Measurements from ENCODE around the gene REEP3. TPM values are rescaled to one million over a fixed set of nuclear protein-coding genes. Genes with fewer than 3 reads are reported as not detected.
"Not testable (repeated sequence)": the region's sequence is repeated elsewhere in the genome, so short reads cannot be mapped to it uniquely, and the experiment has no call there.

The REEP3 gene
- total RNA-seq, 2 experiments from 2014 or later = 13.6 to 15.1 TPM

DNA sequence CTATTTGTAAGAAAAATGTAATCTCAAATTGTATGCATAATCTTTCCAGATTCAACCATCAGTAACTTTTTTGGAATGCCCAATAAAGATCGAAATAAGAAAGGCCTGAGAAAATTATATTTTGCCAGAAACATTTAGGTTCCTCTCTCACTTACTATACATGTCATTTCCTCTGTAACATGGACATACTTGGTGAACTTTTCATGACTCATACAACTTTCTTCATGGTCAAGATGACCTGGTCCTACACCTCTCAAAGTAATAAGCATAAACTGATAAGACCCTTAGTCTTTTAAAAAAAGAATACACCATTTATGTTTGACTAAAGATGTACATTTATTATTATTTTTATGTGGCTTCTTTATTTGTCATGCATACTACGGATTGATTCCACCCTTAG, 125.3 kb downstream of the REEP3 start:
- peaks cover 7% of the 10 kb centered on the region for H3K4me1 Mint-ChIP-seq (ENCODE audit: low read depth)
- ChIA-PET CTCF (no interaction called here), POLR2A (no interaction called here)
- no peak overlapping the region for H3K4me3 Mint-ChIP-seq
- no peak for DNase-seq
- no peak overlapping the region for H3K27ac Mint-ChIP-seq
- TF ChIP-seq, protein P1, sequence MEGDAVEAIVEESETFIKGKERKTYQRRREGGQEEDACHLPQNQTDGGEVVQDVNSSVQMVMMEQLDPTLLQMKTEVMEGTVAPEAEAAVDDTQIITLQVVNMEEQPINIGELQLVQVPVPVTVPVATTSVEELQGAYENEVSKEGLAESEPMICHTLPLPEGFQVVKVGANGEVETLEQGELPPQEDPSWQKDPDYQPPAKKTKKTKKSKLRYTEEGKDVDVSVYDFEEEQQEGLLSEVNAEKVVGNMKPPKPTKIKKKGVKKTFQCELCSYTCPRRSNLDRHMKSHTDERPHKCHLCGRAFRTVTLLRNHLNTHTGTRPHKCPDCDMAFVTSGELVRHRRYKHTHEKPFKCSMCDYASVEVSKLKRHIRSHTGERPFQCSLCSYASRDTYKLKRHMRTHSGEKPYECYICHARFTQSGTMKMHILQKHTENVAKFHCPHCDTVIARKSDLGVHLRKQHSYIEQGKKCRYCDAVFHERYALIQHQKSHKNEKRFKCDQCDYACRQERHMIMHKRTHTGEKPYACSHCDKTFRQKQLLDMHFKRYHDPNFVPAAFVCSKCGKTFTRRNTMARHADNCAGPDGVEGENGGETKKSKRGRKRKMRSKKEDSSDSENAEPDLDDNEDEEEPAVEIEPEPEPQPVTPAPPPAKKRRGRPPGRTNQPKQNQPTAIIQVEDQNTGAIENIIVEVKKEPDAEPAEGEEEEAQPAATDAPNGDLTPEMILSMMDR (IDR thresholded peaks at IDR 0.05) = no peak
- no peaks in the 10 kb centered on the region for H3K27me3 Mint-ChIP-seq
- no peaks in the 10 kb centered on the region for H3K9me3 Mint-ChIP-seq
- ATAC-seq = no peak
- intact Hi-C loops (cut with micrococcal nuclease) = no loop called here
- no peaks in the 10 kb centered on the region for H3K36me3 Mint-ChIP-seq (ENCODE audit: low read depth)

DNA sequence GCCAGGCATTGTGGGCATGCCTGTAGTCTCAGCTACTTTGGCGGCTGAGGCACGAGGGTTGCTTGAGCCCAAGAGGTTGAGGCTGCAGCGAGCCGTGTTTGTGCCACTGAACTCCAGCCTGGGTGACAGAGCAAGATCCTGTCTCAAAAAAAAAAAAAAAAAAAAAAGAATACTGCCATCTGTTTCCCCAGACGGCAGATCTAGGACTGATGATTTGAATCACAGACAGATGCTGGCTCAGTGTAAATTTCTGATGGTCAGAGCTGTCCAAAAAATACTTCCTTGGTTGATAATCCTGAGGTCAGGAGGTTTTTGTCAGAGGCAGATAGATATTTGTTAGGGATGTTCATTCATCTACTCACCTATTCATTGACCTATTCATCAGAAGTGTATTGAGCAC, 130.7 kb downstream of the REEP3 start:
- no peaks in the 10 kb centered on the region for H3K9me3 Mint-ChIP-seq
- TF ChIP-seq, protein P1 (IDR thresholded peaks at IDR 0.05) = no peak
- no peaks in the 10 kb centered on the region for H3K4me1 Mint-ChIP-seq (ENCODE audit: low read depth)
- H3K36me3 Mint-ChIP-seq (ENCODE audit: low read depth) = no peaks in the 10 kb centered on the region
- no peak overlapping the region for H3K4me3 Mint-ChIP-seq
- DNase-seq (no peak), ATAC-seq (no peak)
- intact Hi-C loops (cut with micrococcal nuclease) = no loop called here
- H3K27me3 Mint-ChIP-seq = peaks cover 3% of the 10 kb centered on the region
- CTCF ChIA-PET = interaction anchor here (1.0 kb wide), 1 partner anchor 68 kb away, joined by 3 read pairs; no protein-coding TSS in a partner anchor
- no peak overlapping the region for H3K27ac Mint-ChIP-seq
- POLR2A ChIA-PET = no interaction called here

DNA sequence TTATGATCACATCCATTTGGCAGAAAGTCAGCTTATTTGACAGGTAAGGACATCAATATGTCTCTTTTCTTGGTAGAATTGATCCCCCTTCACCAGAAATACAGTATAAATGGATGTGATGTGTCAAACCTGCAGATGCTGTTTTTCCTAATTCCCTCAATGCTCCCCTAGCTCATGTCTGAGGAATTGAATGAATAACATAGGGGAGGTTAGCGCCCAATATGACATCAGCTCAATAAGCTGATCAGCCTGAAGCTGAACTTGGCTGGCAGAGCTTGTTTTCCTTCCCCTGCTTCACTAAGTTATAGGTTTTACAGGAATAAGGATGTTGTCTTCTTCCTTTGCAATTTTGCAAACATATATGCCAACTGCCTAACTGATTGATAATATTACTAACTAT, 132.5 kb downstream of the REEP3 start:
- H3K4me3 Mint-ChIP-seq = no peak overlapping the region
- H3K27ac Mint-ChIP-seq = no peak overlapping the region
- CTCF ChIA-PET = interaction anchor here (1.2 kb wide), 1 partner anchor 24 kb away, joined by 5 read pairs; no protein-coding TSS in a partner anchor
- no peaks in the 10 kb centered on the region for H3K9me3 Mint-ChIP-seq
- intact Hi-C loops (cut with micrococcal nuclease) = no loop called here
- H3K36me3 Mint-ChIP-seq (ENCODE audit: low read depth) = no peaks in the 10 kb centered on the region
- no peak for DNase-seq
- peaks cover 3% of the 10 kb centered on the region for H3K27me3 Mint-ChIP-seq
- POLR2A ChIA-PET = no interaction called here
- TF ChIP-seq, protein P1 (IDR thresholded peaks at IDR 0.05) = no peak
- no peak for ATAC-seq
- H3K4me1 Mint-ChIP-seq (ENCODE audit: low read depth) = no peaks in the 10 kb centered on the region

DNA sequence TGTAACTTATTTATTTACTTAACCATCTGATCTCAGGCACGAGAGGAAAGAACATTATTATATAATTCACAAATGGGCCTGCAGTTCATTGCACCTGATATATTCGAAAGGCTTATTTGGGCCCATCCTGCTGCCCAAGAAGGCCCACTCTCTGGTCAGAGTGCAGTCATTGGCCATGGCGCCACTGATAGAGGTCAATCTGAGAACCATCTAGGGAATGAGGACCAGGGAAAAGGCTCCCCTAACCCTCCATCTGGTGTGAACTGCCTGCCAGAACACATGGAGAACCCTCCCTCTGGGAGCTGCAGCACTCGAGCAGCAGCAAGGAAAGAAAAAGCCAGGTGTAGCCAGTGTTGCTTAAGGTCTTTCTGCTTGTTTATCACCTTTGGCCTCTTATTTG, 136.6 kb downstream of the REEP3 start:
- H3K4me3 Mint-ChIP-seq = no peak overlapping the region
- H3K4me1 Mint-ChIP-seq (ENCODE audit: low read depth) = no peaks in the 10 kb centered on the region
- POLR2A ChIA-PET = no interaction called here
- intact Hi-C loops (cut with micrococcal nuclease) = no loop called here
- TF ChIP-seq, protein P1 (IDR thresholded peaks at IDR 0.05) = no peak
- no peaks in the 10 kb centered on the region for H3K27me3 Mint-ChIP-seq
- DNase-seq (no peak), ATAC-seq (no peak)
- CTCF ChIA-PET = no interaction called here
- no peaks in the 10 kb centered on the region for H3K36me3 Mint-ChIP-seq (ENCODE audit: low read depth)
- H3K27ac Mint-ChIP-seq = no peak overlapping the region
- no peaks in the 10 kb centered on the region for H3K9me3 Mint-ChIP-seq

DNA sequence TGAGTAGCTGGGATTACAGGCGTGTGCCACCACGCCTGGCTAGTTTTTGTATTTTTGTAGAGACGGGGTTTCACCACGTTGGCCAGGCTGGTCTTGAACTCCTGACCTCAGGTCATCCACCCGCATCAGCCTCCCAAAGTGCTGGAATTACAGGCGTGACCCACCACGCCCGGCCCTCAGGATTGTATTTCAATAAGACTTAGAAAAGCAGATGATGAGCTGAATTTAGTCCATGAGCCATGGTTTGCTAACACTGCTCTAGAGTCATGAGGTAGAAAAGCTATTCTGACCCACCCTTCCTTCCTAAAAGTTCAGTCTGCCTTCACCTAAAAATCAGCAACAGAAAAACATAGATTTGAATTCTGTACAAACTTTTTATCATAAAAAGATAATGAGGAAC, 139.7 kb downstream of the REEP3 start:
- ATAC-seq; H3K4me1 Mint-ChIP-seq (ENCODE audit: low read depth); DNase-seq; H3K4me3 Mint-ChIP-seq; intact Hi-C loops (cut with micrococcal nuclease); H3K27ac Mint-ChIP-seq; POLR2A ChIA-PET; H3K9me3 Mint-ChIP-seq; H3K27me3 Mint-ChIP-seq; H3K36me3 Mint-ChIP-seq (ENCODE audit: low read depth): not testable (repeated sequence)
- CTCF ChIA-PET = interaction anchor here (2.0 to 2.2 kb wide), 2 partner anchors 14 to 494 kb away, joined by 5 read pairs; no protein-coding TSS in a partner anchor

DNA sequence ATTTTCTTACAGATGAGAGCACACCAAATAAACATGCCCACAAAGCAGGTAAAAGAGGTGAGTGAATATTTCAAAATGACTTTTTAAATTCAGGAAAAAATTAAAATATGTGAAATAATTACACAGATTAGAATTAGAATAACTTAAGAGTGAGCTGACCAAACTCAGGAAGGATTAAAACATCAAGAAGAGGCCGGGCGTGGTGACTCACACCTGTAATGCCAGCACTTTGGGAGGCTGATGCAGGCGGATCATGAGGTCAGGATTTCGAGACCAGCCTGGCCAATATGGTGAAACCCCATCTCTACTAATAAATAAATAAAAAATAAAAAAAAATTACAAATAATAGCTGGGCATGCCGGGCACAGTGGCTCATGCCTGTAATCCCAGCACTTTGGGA, 140.1 kb downstream of the REEP3 start:
- H3K36me3 Mint-ChIP-seq (ENCODE audit: low read depth) = no peaks in the 10 kb centered on the region
- H3K9me3 Mint-ChIP-seq = no peaks in the 10 kb centered on the region
- H3K4me1 Mint-ChIP-seq (ENCODE audit: low read depth) = no peaks in the 10 kb centered on the region
- ChIA-PET POLR2A (no interaction called here), CTCF (interaction anchor here (2.0 to 2.2 kb wide), 2 partner anchors 13 to 495 kb away, joined by 5 read pairs; no protein-coding TSS in a partner anchor)
- no peak for DNase-seq
- H3K27me3 Mint-ChIP-seq = no peaks in the 10 kb centered on the region
- no peak overlapping the region for H3K4me3 Mint-ChIP-seq
- TF ChIP-seq, protein P1 (IDR thresholded peaks at IDR 0.05) = no peak
- intact Hi-C loops (cut with micrococcal nuclease) = no loop called here
- no peak overlapping the region for H3K27ac Mint-ChIP-seq
- no peak for ATAC-seq

Data from activated CD8-positive, alpha-beta T cell treated with anti-CD3 and anti-CD28 coated beads for 36 hours (primary cell).